ENCODE measurements around the gene GOT2. TPM values are rescaled to one million over a fixed set of nuclear protein-coding genes. Genes with fewer than 3 reads are reported as not detected.
"Not testable (repeated sequence)": the region's sequence is repeated elsewhere in the genome, so short reads cannot be mapped to it uniquely, and the experiment has no call there.

Gene GOT2
- total RNA-seq, 1 donor from 2014 or later, result 79.8 TPM

GRCh38 chr16:58665200-58665599 lies 68.9 kb downstream of the GOT2 start:
- H3K4me3 Mint-ChIP-seq (ENCODE audit: low read depth), result no peak overlapping the region
- H3K27ac Mint-ChIP-seq, result no peak overlapping the region
- no peaks in the 10 kb centered on the region for H3K27me3 Mint-ChIP-seq
- H3K4me1 Mint-ChIP-seq (ENCODE audit: low read depth), result no peaks in the 10 kb centered on the region
- TF ChIP-seq, protein P1, sequence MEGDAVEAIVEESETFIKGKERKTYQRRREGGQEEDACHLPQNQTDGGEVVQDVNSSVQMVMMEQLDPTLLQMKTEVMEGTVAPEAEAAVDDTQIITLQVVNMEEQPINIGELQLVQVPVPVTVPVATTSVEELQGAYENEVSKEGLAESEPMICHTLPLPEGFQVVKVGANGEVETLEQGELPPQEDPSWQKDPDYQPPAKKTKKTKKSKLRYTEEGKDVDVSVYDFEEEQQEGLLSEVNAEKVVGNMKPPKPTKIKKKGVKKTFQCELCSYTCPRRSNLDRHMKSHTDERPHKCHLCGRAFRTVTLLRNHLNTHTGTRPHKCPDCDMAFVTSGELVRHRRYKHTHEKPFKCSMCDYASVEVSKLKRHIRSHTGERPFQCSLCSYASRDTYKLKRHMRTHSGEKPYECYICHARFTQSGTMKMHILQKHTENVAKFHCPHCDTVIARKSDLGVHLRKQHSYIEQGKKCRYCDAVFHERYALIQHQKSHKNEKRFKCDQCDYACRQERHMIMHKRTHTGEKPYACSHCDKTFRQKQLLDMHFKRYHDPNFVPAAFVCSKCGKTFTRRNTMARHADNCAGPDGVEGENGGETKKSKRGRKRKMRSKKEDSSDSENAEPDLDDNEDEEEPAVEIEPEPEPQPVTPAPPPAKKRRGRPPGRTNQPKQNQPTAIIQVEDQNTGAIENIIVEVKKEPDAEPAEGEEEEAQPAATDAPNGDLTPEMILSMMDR (IDR thresholded peaks at IDR 0.05; ENCODE audit: unreplicated experiment), result no peak
- no peak for DNase-seq (ENCODE audit: low spot score, unreplicated experiment)
- peaks cover 9% of the 10 kb centered on the region for H3K36me3 Mint-ChIP-seq (ENCODE audit: insufficient read depth)
- no peaks in the 10 kb centered on the region for H3K9me3 Mint-ChIP-seq (ENCODE audit: low read depth)

DNA sequence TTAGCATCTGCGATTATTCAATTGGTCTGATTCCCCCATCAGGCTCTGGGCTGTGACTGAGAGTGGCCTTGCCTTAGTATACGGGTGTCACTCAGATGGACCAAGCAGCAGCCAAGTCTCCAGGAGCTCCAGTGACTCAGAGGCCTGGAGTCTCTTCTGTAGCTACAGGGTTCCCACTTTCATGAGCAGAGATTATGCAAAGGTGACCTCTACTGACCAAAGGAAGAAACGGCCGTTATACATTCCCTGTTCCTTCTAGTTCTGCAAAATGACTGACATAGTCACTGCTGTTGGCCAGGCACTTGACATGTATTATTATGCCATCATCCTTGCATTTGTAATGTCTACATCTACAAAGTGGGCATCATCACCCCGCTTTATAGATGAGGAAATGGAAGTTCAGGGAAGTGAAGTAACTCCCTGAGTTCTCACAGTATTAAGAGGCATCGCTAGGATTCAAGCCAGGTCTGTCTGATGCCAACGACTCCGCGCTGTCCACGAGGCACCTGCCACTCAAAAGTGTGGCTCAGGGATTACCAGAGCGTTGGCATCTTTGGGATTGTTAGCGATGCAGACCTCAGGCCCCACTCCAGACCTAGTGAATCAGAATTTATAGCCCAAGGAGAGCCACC lies 72.8 kb downstream of the GOT2 start:
- DNase-seq (ENCODE audit: low spot score, unreplicated experiment), result peak; percentile 15
- Mint-ChIP-seq H3K4me3 (ENCODE audit: low read depth) (no peak overlapping the region), H3K9me3 (ENCODE audit: low read depth) (no peaks in the 10 kb centered on the region), H3K27me3 (no peaks in the 10 kb centered on the region), H3K4me1 (ENCODE audit: low read depth) (peaks cover 3% of the 10 kb centered on the region), H3K27ac (no peak overlapping the region), H3K36me3 (ENCODE audit: insufficient read depth) (no peaks in the 10 kb centered on the region)
- TF ChIP-seq, protein P1 (IDR thresholded peaks at IDR 0.05; ENCODE audit: unreplicated experiment), result peak; percentile 76

DNA sequence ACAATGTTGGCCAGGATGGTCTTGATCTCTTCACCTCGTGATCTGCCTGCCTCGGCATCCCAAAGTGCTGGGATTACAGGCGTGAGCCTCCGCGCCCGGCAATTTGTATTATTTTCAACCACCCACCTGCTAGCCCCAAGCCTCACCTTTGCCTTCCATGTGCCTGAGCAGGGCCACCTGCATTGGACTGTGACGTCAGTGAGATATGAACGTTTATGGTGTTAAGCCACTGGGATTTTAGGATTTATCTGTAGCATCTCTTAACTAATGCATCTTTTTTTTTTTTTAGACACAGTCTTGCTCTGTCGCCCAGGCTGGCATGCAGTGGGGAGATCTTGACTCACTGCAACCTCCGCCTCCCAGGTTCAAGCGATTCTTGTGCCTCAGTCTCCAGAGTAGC lies 74.2 kb downstream of the GOT2 start:
- H3K27me3 Mint-ChIP-seq; H3K27ac Mint-ChIP-seq; H3K4me1 Mint-ChIP-seq (ENCODE audit: low read depth); DNase-seq (ENCODE audit: low spot score, unreplicated experiment); H3K36me3 Mint-ChIP-seq (ENCODE audit: insufficient read depth); H3K4me3 Mint-ChIP-seq (ENCODE audit: low read depth); H3K9me3 Mint-ChIP-seq (ENCODE audit: low read depth): not testable (repeated sequence)

DNA sequence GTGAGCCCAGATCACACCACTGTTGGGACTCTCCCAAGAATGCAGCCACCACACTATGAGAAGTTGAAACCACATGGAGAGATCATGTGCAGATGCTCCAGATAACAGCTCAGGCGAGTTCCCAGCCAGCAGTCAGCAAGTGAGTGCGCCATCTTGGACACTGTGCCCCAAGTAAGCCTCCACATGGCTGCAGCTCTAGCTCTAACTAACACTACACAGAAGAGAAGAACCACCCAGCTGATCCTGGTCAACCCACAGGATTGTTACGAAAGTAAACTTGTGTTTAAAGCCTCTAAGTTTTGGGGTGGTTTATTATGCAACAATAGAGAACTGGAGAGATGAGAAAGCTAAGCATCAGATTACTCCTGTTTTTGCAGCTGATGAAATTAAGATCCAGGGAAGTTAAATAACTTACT lies 75.3 kb downstream of the GOT2 start:
- H3K27me3 Mint-ChIP-seq, result no peaks in the 10 kb centered on the region

More for the DNA sequence above, 75.3 kb downstream of the GOT2 start:
- no peak overlapping the region for H3K4me3 Mint-ChIP-seq (ENCODE audit: low read depth)
- no peaks in the 10 kb centered on the region for H3K36me3 Mint-ChIP-seq (ENCODE audit: insufficient read depth)
- no peaks in the 10 kb centered on the region for H3K9me3 Mint-ChIP-seq (ENCODE audit: low read depth)
- TF ChIP-seq, protein P1 (IDR thresholded peaks at IDR 0.05; ENCODE audit: unreplicated experiment), result no peak
- H3K4me1 Mint-ChIP-seq (ENCODE audit: low read depth), result peaks cover 15% of the 10 kb centered on the region
- no peak overlapping the region for H3K27ac Mint-ChIP-seq
- DNase-seq (ENCODE audit: low spot score, unreplicated experiment), result no peak

Other genes with a start within 250 kb of the GOT2 start
- 25.7 and 37.5 TPM in 2 replicates for gene NDRG4, start 234.2 kb downstream of the GOT2 start, total RNA-seq
- gene SETD6, start 218.8 kb downstream of the GOT2 start, total RNA-seq, result 33.7 and 35.4 TPM in 2 replicates
- gene CNOT1, start 104.5 kb downstream of the GOT2 start, total RNA-seq, result 233 and 235 TPM in 2 replicates
- 43.4 and 43.7 TPM in 2 replicates for gene SLC38A7, start 49.5 kb downstream of the GOT2 start, total RNA-seq

All from progenitor cell of endocrine pancreas (in vitro differentiated cells).